H9 (cell line): ENCODE results near the gene ARNT2. TPM values are rescaled to one million over a fixed set of nuclear protein-coding genes. Genes with fewer than 3 reads are reported as not detected.

ENCODE experiments used
- DNase-seq: peaks from one replicate; pipeline ENCODE4 v3.0.0-alpha.2; 2017
- H2AFZ ChIP-seq: one replicate; pipeline ENCODE4 v1.6.1; 2013; ENCODE audit warnings: mild to moderate bottlenecking, low read length, control low read depth, moderate library complexity
- H2AK5ac ChIP-seq: 2 replicates; pipeline ENCODE4 v1.6.1; 2013; ENCODE audit warnings: low read length, control low read depth, mixed read lengths; ENCODE audit not compliant: insufficient read length
- H2BK120ac ChIP-seq: one replicate; pipeline ENCODE4 v1.6.1; 2013; ENCODE audit warnings: low read depth, mild to moderate bottlenecking, low read length, control low read depth, inconsistent platforms; ENCODE audit not compliant: poor library complexity, severe bottlenecking
- H2BK12ac ChIP-seq: 2 replicates; pipeline ENCODE4 v1.6.1; 2013; ENCODE audit warnings: low read length, control low read depth, mixed read lengths, low read depth; ENCODE audit not compliant: insufficient read length
- H2BK15ac ChIP-seq: 2 replicates; pipeline ENCODE4 v1.6.1; 2013; ENCODE audit warnings: low read depth, low read length, control low read depth
- H2BK20ac ChIP-seq: one replicate; pipeline ENCODE4 v1.6.1; 2013; ENCODE audit warnings: low read depth, mild to moderate bottlenecking, low read length, control low read depth, inconsistent platforms; ENCODE audit not compliant: poor library complexity, severe bottlenecking
- H2BK5ac ChIP-seq: 2 replicates; pipeline ENCODE4 v1.6.1; 2013; ENCODE audit warnings: low read length, control low read depth, mixed read lengths; ENCODE audit not compliant: insufficient read length
- H3K14ac ChIP-seq: 2 replicates; pipeline ENCODE4 v1.6.1; 2013; ENCODE audit warnings: low read length, control low read depth; ENCODE audit not compliant: insufficient read depth
- H3K18ac ChIP-seq: 2 replicates; pipeline ENCODE4 v1.6.1; 2013; ENCODE audit warnings: low read depth, mild to moderate bottlenecking, mixed read lengths, low read length, control low read depth; ENCODE audit not compliant: insufficient read length
- H3K23ac ChIP-seq: 2 replicates; pipeline ENCODE4 v1.6.1; 2013; ENCODE audit warnings: low read length, control low read depth, mixed read lengths, low read depth; ENCODE audit not compliant: insufficient read length
- H3K23me2 ChIP-seq: 2 replicates; pipeline ENCODE4 v1.6.1; 2013; ENCODE audit warnings: low read depth, mild to moderate bottlenecking, mixed read lengths, low read length, control low read depth; ENCODE audit not compliant: insufficient read length, poor library complexity, severe bottlenecking
- H3K27ac ChIP-seq: 2 replicates; pipeline ENCODE4 v1.5.1; 2013; ENCODE audit warnings: low read length, control low read depth, mixed read lengths, low read depth; ENCODE audit not compliant: insufficient read length
- H3K27me3 ChIP-seq: 2 replicates; pipeline ENCODE4 v1.6.1; 2013; ENCODE audit warnings: low read length, control low read depth, inconsistent platforms; ENCODE audit not compliant: insufficient read depth
- H3K4ac ChIP-seq: 2 replicates; pipeline ENCODE4 v1.6.1; 2013; ENCODE audit warnings: low read depth, mild to moderate bottlenecking, control low read depth, inconsistent platforms, low read length, moderate library complexity
- H3K4me1 ChIP-seq: 2 replicates; pipeline ENCODE4 v1.6.1; 2013; ENCODE audit warnings: low read length, control low read depth, inconsistent platforms; ENCODE audit not compliant: insufficient read depth
- H3K4me2 ChIP-seq: 2 replicates; pipeline ENCODE4 v1.6.1; 2013; ENCODE audit warnings: low read length, control low read depth, mixed read lengths; ENCODE audit not compliant: insufficient read length, insufficient read depth
- H3K56ac ChIP-seq: 2 replicates; pipeline ENCODE4 v1.6.1; 2013; ENCODE audit warnings: low read depth, mild to moderate bottlenecking, mixed read lengths, low read length, control low read depth; ENCODE audit not compliant: insufficient read length
- H3K79me1 ChIP-seq: 2 replicates; pipeline ENCODE4 v1.6.1; 2013; ENCODE audit warnings: low read depth, mild to moderate bottlenecking, moderate library complexity, low read length, control low read depth, inconsistent platforms; ENCODE audit not compliant: insufficient read depth, poor library complexity, severe bottlenecking
- H3K79me2 ChIP-seq: 2 replicates; pipeline ENCODE4 v1.6.1; 2013; ENCODE audit warnings: low read length, control low read depth, inconsistent platforms; ENCODE audit not compliant: insufficient read depth
- H3K9ac ChIP-seq: 2 replicates; pipeline ENCODE4 v1.6.1; 2013; ENCODE audit warnings: low read length, control low read depth, mixed read lengths; ENCODE audit not compliant: insufficient read length; ENCODE audit errors: extremely low read depth
- H3K9me3 ChIP-seq: one replicate; pipeline ENCODE4 v1.6.1; 2013; ENCODE audit warnings: low read depth, low read length, inconsistent platforms; ENCODE audit not compliant: control insufficient read depth
- H3T11ph ChIP-seq: one replicate; pipeline ENCODE4 v1.6.1; 2013; ENCODE audit warnings: mild to moderate bottlenecking, low read length, control low read depth, inconsistent platforms
- H4K20me1 ChIP-seq: one replicate; pipeline ENCODE4 v1.6.1; 2013; ENCODE audit not compliant: control insufficient read depth, insufficient read length, insufficient read depth
- H4K5ac ChIP-seq: 2 replicates; pipeline ENCODE4 v1.6.1; 2013; ENCODE audit warnings: low read depth, mild to moderate bottlenecking, mixed read lengths, low read length, control low read depth; ENCODE audit not compliant: insufficient read length
- H4K8ac ChIP-seq: replicated peaks from 2 replicates; pipeline ENCODE4 v1.6.1; 2013; ENCODE audit warnings: low read length, control low read depth, mixed read lengths, low read depth; ENCODE audit not compliant: insufficient read length
- H4K91ac ChIP-seq: 2 replicates; pipeline ENCODE4 v1.6.1; 2013; ENCODE audit warnings: low read depth, mild to moderate bottlenecking, moderate library complexity, mixed read lengths, low read length, control low read depth; ENCODE audit not compliant: insufficient read length
- H3K27ac Mint-ChIP-seq, 3 experiments: 2 replicates in 2 of 3; 3 replicates in 1 of 3; pipeline ENCODE4 v1.8.0; 2020 to 2021; ENCODE audit warnings: mixed read lengths in 3 of 3, mild to moderate bottlenecking in 1 of 3, moderate library complexity in 1 of 3
- H3K27me3 Mint-ChIP-seq: 2 replicates; pipeline ENCODE4 v1.8.0; 2021; ENCODE audit warnings: low read depth, mild to moderate bottlenecking, moderate library complexity, mixed read lengths
- H3K36me3 Mint-ChIP-seq, 3 experiments: 2 replicates in 2 of 3; 3 replicates in 1 of 3; pipeline ENCODE4 v1.8.0; 2020 to 2021; ENCODE audit warnings: low read depth in 3 of 3, mixed read lengths in 3 of 3; ENCODE audit not compliant: insufficient read depth in 1 of 3
- H3K4me1 Mint-ChIP-seq, 2 experiments: 2 replicates each; pipeline ENCODE4 v1.8.0; 2020; ENCODE audit warnings: mixed read lengths in 2 of 2
- H3K4me3 Mint-ChIP-seq, 2 experiments: 2 replicates in 1 of 2; 3 replicates in 1 of 2; pipeline ENCODE4 v1.8.0; 2020 to 2021; ENCODE audit warnings: mild to moderate bottlenecking in 2 of 2, mixed read lengths in 2 of 2, moderate library complexity in 1 of 2
- H3K9me3 Mint-ChIP-seq, 2 experiments: 2 replicates in 1 of 2; 3 replicates in 1 of 2; pipeline ENCODE4 v1.8.0; 2020; ENCODE audit warnings: mild to moderate bottlenecking in 2 of 2, mixed read lengths in 2 of 2, moderate library complexity in 1 of 2
- WGBS: extraction: QIAGEN DNeasy Blood & Tissue Kit; methylation state at CpG from one replicate; pipeline ENCODE4 v1.1.7; 2013; ENCODE audit warnings: missing lambda C conversion rate, low lambda C conversion rate, mixed read lengths; ENCODE audit not compliant: insufficient read length; ENCODE audit errors: extremely low coverage; 5-methylcytosine and 5-hydroxymethylcytosine counted together
- total RNA-seq: library from RNA; stranded (reverse); gene quantifications from 2 replicates; pipeline ENCODE4 v1.2.1, GENCODE V29; 2021
- TF ChIP-seq, protein P1 (sequence below): fragments of 200-600 bp; sonication (generic); conservative IDR thresholded peaks from 3 replicates; pipeline ENCODE4 v1.8.0; 2021; ENCODE audit warnings: antibody characterized with exemption, mild to moderate bottlenecking

ARNT2 gene
- total RNA-seq, 1 experiment from 2014 or later, result 10.5 TPM

DNA sequence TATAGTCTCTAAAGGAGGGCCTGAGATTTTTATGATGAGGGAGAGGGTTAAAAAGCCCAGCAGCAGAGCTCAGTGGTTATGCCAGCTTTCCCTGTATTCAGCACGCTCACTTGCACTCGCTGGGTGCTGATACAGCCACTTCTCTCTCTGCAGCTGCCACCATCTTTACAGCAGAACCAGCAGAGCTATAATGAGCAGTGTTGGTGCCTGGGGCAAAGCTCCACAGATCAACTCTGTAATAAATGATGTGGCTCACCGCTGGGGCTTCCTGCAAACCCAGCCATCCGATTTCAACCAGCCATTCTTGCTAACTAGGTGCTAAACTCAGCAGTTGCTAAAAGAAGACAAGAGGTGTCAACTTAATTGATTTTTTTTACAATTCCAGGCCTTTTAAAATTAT, 48.0 kb downstream of the ARNT2 start:
- Histone ChIP-seq H3K18ac (no peak overlapping the region), H4K20me1 (no peaks in the 10 kb centered on the region), H2AK5ac (no peak overlapping the region), H3K27me3 (0 out of 2 replicates have a peak, but pooled peaks cover 2% of the 10 kb centered on the region), H4K8ac (no peak overlapping the region), H3K27ac (no peak overlapping the region), H2BK12ac (no peak overlapping the region), H2AFZ (no peak overlapping the region), H2BK20ac (no peak overlapping the region), H3K14ac (no peak overlapping the region), H3K79me1 (no peaks in the 10 kb centered on the region), H4K5ac (no peak overlapping the region), H3T11ph (no peak overlapping the region), H3K56ac (no peak overlapping the region), H3K79me2 (no peaks in the 10 kb centered on the region), H4K91ac (no peak overlapping the region), H3K4me1 (peaks cover 9% of the 10 kb centered on the region; the same call in 1 of the 2 replicates), H2BK15ac (no peak overlapping the region), H3K23ac (no peak overlapping the region), H2BK120ac (no peak overlapping the region), H3K23me2 (no peaks in the 10 kb centered on the region), H3K9ac (no peak overlapping the region), H3K9me3 (no peaks in the 10 kb centered on the region), H3K4ac (no peak overlapping the region), H2BK5ac (no peak overlapping the region), H3K4me2 (no peak overlapping the region)
- Mint-ChIP-seq H3K36me3 (peaks cover 0 to 5% (median 2%) of the 10 kb centered on the region in 3 experiments; a peak in 3 of 7 replicates), H3K4me3 (no peak overlapping the region), H3K9me3 (0 out of 5 replicates have a peak, but pooled peaks cover 0 to 4% of the 10 kb centered on the region in 2 experiments), H3K27me3 (peaks cover 6% of the 10 kb centered on the region), H3K27ac (peak overlapping the region in 1 of 3 experiments; percentile 22; a peak in 1 of 7 replicates), H3K4me1 (peaks cover 22 to 27% of the 10 kb centered on the region in 2 experiments)
- TF ChIP-seq, protein P1, sequence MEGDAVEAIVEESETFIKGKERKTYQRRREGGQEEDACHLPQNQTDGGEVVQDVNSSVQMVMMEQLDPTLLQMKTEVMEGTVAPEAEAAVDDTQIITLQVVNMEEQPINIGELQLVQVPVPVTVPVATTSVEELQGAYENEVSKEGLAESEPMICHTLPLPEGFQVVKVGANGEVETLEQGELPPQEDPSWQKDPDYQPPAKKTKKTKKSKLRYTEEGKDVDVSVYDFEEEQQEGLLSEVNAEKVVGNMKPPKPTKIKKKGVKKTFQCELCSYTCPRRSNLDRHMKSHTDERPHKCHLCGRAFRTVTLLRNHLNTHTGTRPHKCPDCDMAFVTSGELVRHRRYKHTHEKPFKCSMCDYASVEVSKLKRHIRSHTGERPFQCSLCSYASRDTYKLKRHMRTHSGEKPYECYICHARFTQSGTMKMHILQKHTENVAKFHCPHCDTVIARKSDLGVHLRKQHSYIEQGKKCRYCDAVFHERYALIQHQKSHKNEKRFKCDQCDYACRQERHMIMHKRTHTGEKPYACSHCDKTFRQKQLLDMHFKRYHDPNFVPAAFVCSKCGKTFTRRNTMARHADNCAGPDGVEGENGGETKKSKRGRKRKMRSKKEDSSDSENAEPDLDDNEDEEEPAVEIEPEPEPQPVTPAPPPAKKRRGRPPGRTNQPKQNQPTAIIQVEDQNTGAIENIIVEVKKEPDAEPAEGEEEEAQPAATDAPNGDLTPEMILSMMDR, result no peak
- WGBS, result no CpG with 5 or more reads among the region's 4 CpGs
- DNase-seq, result no peak
